NCI-H1694 (cell line): ENCODE data around the gene VPS72.

Experiments
- DNase-seq: peaks from one replicate; lab custom pipeline; 2025; lab: John Stamatoyannopoulos, UW

Gene VPS72

DNA sequence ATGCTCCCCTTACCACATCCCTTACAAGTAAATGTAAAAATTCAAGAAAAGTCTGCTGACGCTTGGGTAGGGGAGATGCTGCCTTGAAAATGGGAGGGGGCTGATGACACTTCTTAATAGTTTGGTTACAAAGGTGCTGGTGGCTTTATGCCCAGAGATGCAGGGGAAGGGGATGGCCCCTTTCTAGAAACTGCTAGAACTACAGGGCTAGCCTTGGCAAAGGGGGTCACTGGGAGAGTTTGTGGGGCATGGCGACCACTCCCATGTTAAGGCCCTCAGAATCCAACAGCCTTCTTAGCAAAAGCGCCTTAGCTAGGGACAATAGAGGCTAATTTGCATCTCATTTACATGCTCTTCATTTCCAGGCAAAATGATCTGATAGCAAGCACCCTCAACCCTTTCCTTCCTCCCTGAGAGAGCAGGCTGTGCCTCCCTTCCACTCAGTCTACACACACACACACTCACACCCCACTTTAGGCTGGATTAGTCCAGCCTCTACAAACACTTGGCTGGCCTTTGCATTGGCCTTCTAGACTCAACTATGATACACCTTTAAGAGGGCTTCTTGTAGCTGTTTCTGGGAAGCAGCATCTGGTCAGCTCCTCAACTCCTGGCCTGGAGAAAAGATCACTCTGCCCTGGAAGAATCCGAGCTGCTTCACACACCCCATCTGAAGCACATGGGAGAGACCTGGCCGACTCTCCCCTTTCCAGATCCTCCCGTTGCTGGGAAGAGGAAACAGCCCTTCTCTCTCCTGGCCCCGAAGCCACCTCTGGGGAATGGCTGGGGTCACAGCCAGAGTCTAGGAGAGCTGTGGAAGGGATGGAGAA lies 45.3 kb downstream of the VPS72 start:
- DNase-seq: no peak

DNA sequence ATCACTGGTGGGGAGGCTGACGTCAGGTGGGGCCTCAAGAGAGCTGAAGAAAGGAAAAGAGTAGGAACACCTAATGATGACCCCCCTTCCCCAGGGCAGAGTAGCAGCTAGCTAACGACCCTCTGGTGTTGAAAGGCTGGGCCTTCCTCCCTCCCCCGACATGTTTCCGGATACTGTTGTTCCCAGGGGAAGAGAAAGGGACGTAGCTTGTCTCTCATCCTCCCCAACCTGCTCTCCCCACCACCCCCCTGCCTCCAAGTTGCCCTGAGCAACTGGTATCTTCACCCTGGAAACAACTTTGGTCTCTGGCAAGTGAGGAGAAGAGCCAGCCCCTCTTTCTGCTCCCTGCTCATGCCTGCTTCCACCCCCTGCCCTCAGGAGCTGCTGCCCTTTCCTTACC lies 46.0 kb downstream of the VPS72 start:
- no peak for DNase-seq

DNA sequence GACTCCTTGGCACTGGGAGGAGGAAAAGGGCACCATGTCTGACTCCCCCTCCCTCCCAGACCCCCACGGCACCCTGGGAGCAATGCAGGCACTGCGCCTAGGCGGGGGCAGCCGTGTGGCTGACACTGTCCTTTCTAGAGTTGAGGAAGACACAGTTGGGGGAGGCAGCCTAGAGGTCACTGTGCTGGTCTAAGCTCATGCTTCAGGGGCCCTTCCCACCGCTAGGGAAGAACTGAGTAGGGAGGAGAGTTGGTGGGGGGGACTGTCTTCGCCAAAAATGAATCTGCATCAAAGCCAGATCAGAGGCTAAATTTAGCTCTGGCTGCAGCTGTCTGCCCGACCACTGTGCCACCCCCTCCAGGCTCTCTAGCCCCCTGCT lies 47.0 kb downstream of the VPS72 start:
- DNase-seq: no peak

DNA sequence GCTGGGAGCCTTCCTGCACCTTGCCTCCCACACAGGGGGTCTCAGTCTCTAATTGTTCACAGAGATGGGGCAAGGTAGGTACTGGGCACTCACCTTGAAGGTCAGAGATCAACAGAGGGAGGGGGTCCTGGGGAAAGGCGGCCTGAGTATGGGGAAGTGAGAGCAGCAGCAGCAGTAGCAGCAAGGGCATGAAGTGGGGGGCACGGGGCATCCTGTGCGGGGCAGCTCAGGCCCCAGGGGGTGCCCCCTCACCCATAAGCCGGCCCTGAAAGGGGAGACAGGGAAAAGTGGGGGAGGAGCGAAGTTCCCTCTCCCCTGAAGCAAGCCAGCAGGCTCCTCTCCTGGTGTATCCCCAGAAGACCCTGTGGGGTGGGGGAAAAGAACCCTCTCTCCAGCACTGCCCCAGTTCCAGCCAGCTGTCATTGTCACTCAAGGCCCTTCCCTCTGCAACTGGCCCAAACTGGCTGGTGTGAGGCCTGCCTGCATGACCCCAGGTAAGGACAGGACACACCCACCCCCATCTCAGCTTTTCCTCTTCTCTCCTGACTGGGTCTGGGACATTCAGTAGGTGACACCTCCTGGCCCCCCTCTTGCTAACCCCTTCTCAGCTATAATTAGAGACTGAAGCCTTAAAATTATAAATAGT lies 47.5 kb downstream of the VPS72 start:
- DNase-seq: no peak

DNA sequence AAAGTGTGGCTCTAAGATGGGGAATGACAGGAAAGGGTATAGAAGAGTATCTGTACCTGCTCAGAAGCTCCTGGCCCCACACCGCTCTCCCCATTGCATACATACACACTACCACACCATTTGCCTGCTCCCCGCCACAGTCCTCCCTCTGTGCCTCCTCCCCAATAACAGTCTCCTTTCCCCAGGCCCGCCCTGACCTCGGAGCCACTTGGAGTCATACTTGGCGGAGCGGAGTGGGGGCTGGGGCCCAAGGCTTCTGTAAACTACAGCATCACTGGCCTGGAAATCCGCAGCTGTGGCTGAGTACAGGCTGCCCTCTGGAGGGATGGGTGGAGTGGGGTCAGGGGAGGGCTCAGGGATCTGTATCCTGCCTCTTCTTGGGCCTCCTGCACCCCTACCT lies 52.2 kb downstream of the VPS72 start:
- DNase-seq: no peak

DNA sequence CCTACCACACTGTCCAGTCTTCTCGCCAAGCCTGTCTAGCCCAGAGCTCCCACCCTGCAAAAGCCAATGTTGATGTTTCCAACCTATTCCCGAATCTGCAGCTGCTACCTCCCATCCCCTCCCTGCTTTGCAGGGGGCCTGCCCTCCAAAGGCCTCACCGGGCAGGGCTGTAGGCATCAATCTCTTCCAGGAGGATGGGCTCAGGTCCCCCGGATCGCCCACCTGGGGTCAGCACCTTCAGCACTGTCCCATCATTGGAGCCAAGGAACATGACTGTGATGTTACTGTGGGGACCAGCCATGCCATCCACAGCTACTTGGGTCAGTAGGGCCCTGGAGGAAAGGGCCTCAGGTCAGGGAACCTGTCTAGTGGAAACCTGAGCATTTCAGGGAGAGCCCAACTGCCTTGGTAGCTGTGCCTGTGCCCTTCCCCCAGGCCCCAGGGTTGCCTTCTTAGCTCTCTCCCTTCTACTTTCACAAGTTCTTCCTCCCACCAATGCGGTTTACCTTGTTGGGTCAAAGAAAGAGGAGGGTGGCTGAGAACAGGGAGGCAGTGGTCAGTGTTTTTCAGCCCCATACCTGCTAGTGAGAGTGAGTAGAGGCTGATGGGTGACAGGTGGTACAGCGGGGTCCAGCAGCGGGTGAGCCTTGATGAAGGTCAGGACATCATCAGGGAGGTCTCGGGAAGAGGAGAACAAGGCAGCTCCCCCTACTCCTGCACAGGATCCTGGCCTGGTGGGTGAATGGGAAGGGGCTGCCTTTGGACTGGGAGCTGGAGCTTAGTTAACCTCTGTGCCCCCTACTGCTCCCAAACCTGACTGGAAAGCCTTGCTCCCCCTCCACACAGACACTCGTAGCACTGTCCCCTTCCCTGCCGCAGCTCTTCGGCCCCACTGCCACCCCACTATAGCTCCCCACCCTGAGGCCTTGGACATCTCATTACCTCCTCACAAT lies 54.3 kb downstream of the VPS72 start:
- no peak for DNase-seq

DNA sequence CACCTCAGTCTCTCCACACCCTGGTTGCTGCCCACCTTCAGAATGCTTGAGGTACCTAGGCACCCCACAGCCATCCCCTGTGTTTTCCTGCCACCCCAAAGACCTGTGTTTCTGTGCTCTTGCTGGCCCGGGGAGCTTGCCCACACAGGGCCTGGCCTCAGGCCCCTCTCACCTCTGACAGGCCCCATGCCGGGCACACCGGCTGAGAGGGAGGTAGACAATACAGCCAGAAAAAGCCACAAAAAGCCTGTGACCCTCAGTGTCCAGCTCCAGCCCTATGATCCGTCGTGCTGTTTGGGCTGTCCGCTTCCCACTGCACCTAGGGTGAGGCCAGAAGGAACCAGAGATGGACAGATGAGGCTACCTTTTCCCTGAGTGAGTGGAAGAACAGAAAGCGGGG lies 55.0 kb downstream of the VPS72 start:
- DNase-seq: no peak

DNA sequence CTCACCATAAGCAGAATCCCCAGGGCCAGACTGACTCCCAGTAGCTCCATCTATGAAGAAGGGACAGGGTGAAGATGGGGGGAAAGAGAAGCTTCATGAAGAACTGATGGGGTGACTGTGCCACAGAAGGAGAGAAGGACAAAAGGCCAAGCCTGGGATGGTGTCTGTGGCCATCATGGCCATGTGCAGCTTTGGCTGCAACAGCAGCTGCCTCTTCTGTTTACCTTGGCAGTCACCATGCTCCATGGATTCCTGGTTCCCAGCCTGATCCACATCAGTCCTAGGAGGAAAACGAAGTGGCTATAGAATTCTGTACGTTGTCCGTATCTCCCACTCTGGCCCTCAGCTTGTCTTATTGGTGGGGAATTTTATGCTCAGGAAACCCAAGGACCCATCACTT lies 55.6 kb downstream of the VPS72 start:
- no peak for DNase-seq

DNA sequence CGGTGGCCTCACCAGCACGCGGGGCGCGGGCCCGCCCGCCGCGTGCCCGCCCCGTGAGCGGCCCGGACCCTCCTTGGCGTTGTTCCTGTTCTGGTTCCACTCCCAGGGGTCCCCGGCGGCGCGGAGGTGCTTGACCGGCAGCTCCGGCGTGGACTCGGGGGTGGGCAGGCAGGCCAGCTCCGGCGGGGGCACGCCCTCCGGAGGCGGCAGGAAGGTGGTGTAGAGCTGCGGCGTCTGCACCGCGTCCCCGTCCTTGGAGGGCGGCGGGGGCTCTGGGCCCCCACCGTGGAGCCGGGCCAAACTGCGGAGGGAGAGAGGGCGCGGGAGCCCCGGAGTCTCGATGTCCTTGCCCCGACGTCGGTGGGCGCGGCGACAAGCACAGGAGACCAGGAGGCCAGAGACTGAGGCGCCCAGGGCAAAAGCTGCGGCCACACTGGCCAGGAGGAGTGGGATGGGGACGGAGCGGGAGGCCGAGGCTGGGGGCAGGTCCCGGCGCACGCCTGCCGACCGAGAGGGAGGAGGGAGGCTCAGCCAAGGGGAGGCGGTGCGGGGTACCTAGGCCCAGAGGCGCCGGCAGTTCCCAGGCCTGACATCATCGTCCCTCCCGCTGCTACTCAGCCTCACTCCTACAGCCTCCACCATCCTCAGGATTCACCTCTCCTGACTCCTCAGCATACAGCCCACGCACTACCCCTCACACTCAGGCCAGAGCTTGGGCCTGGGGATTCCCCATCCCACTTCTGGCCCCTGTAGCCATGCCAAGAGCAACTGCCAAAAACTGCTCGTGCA lies 56.8 kb downstream of the VPS72 start:
- DNase-seq: no peak

DNA sequence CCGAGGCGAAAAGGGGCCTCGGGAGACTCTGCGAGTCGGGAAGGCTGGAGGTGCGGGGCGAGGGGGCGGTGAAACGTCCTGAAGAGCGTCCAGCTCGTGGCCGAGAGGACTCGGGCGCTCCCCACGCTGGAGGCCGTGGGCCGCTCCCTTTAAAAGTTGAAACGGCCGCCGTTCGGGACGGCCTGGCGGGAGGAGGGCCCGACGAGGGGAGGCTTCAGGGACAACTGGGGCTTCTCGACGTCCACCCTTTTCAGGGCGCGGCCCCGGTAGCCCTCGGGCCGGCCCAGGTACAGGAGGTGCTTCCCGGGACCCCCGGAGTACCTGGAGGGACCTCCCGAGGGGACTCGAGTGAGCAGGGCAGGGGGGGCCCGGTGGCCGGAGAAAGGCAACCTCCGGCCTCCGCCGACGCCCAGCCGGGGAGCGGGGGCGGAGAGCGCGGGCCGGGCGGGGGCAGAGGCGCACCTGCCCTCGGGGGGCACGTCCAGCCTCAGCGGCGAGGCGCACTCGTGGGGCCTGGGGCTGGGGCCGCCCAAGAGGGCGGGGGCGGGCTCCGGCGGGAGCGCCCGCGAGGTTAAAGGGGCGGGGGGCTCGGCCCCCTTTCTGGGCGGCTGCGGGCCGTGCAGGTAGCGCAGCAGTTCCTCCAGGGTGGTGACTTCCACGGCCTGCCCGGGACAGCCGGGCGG lies 57.5 kb downstream of the VPS72 start:
- DNase-seq: no peak

DNA sequence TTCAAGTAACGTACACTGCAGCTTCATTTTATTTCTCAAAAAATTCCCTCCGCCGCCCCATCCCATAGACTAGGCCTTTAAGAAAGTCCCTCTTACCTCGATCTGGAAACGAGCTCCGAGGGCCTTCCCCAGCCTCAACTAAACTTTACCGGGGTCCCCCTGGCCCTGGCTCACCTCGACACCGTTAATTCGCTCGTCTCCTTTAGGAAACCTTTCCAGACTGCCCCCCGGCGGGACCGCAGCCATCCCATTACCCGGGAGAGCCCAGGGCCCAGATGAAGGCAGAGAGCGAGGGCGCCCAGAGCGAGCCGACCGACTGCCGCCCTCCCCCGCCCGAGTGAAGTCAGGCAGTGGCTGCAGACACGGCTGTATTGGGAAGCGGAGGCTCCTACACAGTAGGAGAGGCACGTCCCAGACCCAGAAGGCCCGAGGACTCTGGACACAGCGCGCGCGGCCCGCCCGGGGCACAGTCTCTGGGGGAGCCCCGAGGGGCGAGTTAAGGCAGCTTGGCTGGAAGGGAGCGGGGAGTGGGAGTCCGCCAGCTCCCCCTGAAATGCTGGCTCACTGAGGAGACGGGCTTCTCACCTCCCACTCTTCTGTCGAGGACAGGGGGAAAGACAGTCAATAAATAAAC lies 58.2 kb downstream of the VPS72 start:
- no peak for DNase-seq

DNA sequence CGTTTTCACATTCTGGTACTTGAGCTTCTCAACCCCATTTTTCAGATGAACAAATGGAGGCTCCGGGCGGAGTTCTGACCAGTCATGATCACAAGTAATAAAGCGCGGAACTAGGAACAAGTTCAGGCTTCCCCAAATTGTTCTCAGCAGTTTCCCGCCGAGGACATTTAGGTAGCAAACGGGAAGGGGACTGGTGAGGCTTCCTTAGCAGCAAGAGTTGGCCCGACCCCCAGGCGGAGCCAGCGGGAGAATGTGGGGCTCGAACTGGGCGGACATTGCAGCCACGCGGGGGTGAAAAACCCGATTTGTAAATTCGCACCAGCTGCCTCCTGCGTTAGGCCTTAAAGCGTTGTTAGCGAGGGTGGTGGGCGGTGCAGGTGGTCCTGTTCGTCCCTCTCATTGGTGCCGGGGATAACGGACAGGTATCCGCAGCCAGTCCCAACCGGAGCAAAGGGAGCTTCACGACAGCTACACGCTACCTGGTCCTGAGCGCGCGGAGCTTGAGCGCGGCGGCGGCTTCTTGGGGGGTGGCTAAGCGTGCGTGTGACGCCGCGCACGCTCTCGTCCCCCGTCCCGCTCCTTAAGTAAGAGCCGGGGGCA lies 58.9 kb downstream of the VPS72 start:
- DNase-seq: no peak

DNA sequence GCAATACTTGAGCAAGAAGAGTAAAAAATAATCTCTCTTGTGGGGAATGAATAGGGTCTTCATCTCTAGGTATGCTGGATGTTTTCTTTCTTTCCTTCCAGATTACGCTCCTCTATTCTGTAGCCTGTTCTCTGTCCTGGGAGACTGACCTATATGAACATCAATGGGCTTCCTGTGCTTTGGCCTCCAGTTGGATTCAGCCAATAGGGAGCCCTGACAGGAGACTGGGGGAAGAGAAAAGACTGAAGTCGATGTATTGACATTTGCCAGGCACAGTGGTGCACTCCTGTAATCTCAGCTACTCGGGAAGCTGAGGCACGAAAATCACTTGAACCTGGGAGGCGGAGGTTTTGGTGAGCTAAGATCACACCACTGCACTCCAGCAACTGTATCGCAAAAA lies 61.2 kb downstream of the VPS72 start:
- DNase-seq: no peak
